KBM-7 (cell line): ENCODE results near the gene CCDC71L.

ENCODE experiments used
- DNase-seq: peaks from one replicate; pipeline ENCODE4 v3.0.0-alpha.2; 2015
- in situ Hi-C: fragments of 300-500 bp; cut with MboI; formaldehyde crosslinking; loops from 2 replicates; pipeline ENCODE4 v1.14.3; 2020; ENCODE audit warnings: low sequenced_read_pairs, low pct_unique_long_range_greater_than_20kb, mixed read lengths

The CCDC71L gene

DNA sequence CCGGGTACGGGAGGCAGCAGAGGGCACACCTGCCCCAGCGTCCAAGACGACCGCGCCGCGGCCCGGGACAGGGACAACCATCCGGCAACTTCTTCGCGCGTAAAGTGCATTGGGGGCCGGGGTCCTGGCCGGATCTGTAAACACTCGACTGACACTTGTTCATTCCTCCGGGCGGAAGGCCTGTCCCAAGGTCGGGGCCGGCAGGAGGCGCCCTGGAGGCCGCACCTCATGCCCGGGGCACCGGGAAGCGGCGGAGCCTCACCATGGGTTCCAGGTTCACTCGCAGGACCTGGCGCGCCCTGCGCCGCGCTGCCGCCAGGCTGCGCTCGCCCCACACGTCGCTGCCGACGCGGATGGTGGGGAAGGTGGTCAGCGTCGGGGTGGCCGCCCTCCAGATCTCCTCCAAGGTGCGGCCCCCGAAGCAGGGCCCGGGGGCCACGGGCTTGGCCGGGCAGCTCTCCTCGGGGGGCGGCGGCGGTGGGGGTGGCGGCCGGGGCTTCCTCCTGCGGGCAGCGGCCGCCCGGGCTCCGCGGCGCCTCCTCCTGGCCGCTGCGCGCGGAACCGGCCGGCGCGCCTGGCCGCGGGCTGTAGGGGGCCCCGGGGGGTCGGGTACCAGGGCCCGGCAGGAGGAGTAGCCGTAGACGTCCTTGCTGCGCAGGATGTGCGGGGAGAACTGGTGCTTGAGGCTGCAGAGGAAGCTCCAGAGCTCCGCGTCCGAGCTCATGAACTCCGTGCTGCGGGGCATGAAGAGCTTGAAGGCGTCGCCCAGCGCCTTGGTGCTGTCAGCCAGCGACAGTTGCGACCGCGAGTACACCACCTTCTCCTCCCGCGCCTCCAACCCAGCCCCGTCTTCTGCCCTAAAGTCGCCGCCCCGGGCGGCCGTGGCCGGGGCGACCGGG, 746 bp downstream of the CCDC71L start:
- DNase-seq: peak; percentile 93
- in situ Hi-C loops: no loop called here

GRCh38 chr7:106659166-106659962, 1.6 kb downstream of the CCDC71L start:
- in situ Hi-C loops: no loop called here
- DNase-seq: no peak

GRCh38 chr7:106658316-106659165, 2.4 kb downstream of the CCDC71L start:
- no peak for DNase-seq
- in situ Hi-C loops: no loop called here

- no peak for DNase-seq
- in situ Hi-C loops: no loop called here
These were observed 3.6 kb downstream of the CCDC71L start for GRCh38 chr7:106657085-106657991.

GRCh38 chr7:106655703-106656498, 5.1 kb downstream of the CCDC71L start:
- in situ Hi-C loops: no loop called here
- no peak for DNase-seq

DNA sequence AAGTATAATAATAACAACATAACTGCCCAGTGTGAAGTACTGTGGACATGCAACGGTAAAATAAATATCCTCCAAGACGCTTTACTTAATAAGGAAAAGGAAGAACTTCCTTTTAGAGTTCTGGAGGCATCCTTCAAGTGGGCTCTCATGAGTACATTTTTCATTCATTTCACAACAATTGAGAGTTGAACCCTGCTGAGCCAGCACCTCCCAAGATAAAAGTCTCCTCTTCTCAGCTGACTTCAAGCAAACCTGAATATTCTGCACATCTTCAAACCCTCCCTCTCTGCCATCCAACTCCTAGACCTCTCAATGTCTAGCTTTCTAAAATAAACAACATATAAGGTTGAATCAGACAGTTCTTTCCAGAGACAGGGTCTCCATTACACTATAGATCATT, 7.5 kb downstream of the CCDC71L start:
- DNase-seq: no peak
- in situ Hi-C loops: no loop called here

DNA sequence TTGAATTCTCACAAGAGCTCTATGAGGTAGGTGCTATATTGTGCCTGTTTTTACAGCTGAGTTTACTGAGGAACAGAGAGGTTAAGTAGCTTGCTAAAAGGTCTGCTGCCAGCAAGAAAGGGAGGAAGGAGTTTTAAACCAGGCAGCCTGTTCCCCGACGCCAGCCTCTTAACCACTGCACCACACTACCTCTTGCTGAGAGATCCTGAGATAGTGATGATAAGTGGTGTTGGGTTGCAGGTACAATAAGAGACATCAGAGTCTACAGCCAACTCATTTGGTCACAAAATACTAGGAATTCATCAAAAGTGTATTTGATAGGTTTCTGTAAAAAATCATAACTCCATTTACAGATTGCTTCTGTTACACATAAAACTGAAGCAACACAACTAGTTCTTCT, 8.0 kb downstream of the CCDC71L start:
- no peak for DNase-seq
- in situ Hi-C loops: no loop called here

- in situ Hi-C loops: no loop called here
- no peak for DNase-seq
These were observed 8.9 kb downstream of the CCDC71L start for GRCh38 chr7:106652092-106652491.

DNA sequence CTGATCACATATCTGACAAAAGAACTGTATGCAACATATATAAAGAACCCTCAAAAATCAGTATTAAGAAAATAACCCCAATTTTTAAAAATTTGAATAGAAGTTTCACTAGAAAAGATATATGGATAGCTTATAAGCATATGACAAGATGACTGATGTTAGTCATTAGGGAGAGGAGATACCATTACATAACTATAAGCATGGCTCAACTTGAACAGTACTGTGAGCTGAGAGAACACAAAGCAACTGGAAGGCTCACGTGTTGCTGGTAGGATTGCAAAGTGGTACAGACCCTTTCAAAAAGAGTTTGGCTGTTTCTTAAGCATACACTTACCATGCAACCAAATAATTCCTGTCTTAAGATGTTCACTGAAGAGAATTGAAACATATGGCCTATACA, 14.7 kb downstream of the CCDC71L start:
- in situ Hi-C loops: no loop called here
- DNase-seq: no peak

DNA sequence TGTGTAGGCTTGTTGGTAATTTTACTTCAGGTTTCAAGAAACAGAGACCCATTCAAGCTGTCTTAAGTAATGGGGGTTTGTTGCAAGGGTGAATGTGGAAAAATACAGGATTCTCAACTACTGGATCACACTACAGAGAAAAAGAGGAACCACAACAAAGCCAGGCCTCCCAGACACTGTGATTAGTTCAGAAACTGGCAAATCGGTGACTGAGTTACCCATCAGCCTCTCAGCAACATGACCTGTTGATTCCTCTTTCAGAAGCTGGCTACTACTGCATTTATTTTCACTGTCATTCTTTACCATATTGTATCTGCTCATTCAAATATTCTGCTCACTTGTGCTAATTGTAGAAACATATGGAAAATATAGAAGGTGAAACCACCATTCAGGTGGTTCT, 16.0 kb downstream of the CCDC71L start:
- peak; percentile 83 for DNase-seq
- in situ Hi-C loops: no loop called here

DNA sequence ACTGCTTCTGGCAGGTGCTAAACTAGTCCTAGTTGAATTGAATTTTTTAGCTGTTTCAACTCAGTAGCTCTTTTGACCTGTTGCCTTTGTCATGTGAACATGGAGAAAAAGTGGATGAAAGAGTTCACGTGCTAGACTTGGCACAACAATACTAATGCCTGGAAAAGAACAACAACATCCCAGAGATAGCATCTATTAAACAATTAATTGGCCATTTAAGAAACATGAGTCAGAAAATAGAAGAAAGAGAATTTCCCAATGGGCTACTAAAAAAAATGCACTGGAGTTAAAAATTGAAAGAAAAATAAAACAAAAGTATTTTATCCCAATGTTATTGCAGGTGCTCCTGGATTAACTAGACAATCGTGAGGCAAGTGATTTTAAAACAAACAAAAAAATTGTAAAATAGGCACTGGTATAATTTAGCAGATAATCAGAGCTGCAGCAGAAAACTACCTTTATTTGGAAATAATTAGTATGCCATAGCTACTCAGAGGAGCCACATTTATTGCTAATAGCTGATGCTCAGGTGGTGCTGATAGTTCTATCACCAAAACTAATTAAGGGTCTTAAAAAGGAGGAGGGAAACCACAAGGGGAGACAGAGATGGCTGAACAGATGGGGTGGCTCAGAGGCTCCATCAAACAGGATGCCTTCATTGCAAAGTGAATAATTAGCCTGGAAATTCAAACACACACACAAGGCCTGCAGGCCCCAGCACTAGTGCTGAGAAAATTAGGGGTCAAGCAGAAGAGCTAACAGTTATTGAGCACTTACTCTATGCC, 17.6 kb downstream of the CCDC71L start:
- in situ Hi-C loops: no loop called here
- DNase-seq: no peak

DNA sequence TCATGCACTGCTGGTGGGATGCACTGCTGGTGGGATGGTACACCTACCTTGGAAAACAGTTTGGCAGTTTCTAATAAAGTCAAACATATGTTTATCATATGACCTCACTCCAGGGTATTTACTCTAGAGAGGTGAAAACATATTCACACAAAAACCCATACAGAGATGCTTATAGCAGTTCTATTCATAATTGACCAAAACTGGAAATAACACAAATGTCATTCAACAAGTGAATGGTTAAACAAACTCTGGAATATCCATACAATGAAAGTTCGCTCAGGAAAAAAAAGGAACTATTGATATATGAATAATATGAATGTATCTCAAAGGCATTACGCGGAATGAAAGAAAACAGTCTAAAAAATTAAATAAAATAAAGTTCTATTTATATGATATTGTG, 19.5 kb downstream of the CCDC71L start:
- DNase-seq: no peak
- in situ Hi-C loops: no loop called here

DNA sequence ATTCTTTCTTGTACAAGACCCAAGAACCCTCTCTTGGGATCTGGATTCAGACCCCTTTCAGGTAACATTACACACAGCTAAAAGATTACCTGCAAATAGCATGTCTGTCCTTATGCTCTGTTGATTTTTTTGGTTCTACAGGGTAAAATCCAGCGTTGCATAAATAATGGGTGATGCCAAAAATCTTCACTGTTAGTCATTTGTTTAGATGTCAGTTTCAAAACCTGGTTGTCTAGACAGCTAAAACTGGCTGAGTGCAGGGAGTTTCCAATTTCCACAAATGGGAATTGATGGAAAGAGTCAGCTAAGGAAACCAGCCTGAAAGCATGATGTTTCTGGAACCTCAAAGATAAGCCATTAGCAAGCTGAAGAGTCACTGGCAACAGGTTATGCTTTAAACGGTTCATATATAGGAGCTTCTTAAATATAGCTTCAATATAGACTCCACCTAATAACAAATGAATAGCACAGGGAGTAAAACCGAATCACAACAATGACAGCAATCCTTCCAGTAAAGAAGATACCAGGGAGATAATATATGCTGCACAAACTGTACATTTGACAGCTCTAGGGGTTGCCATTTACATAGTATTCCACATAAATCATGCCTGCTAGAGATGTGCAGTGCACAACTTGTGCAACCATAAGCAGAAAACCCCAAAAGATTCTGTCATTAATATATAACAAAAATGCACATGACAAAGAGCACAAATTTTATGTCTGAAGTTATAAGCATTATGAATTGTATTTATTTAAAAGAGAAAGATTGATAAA, 20.4 kb downstream of the CCDC71L start:
- in situ Hi-C loops: no loop called here

GRCh38 chr7:106639476-106640334, 21.3 kb downstream of the CCDC71L start:
- DNase-seq: no peak
- in situ Hi-C loops: no loop called here

More for the DNA sequence above, 20.4 kb downstream of the CCDC71L start:
- no peak for DNase-seq

GRCh38 chr7:106635411-106635810, 25.5 kb downstream of the CCDC71L start:
- in situ Hi-C loops: no loop called here

More at GRCh38 chr7:106635411-106635810, 25.5 kb downstream of the CCDC71L start:
- no peak for DNase-seq
